Testis (tissue), 3 donors: ENCODE data around the gene RIPPLY1. TPM values are rescaled to one million over a fixed set of nuclear protein-coding genes. Genes with fewer than 3 reads are reported as not detected.

Experiments used
- DNase-seq: peaks from one replicate; pipeline ENCODE4 v3.0.0-alpha.2; 2019
- H3K27ac ChIP-seq, 2 donors: fragments of 200-600 bp; sonication (generic); one replicate each; pipeline ENCODE4 v1.5.1; 2019
- H3K27me3 ChIP-seq: fragments of 200-600 bp; sonication (generic); one replicate; pipeline ENCODE4 v1.5.1; 2019
- H3K36me3 ChIP-seq: fragments of 200-600 bp; sonication (generic); one replicate; pipeline ENCODE4 v1.5.1; 2017; ENCODE audit warnings: low read depth; ENCODE audit errors: missing control alignments
- H3K4me1 ChIP-seq: fragments of 200-600 bp; sonication (generic); one replicate; pipeline ENCODE4 v1.5.1; 2019
- H3K4me3 ChIP-seq, 2 donors: fragments of 200-600 bp; sonication (generic); one replicate each; pipeline ENCODE4 v1.5.1; 2017 to 2019
- H3K9me3 ChIP-seq: fragments of 200-600 bp; sonication (generic); one replicate; pipeline ENCODE4 v1.5.1; 2017
- CTCF ChIP-seq, 3 experiments: fragments of 450-650 bp in 2 of 3; fragments of 200-600 bp in 1 of 3; sonication (generic) in 1 of 3; IDR thresholded peaks; one replicate each; pipeline ENCODE4 v1.5.1; 2016 to 2019; ENCODE audit warnings: antibody characterized with exemption in 3 of 3, mild to moderate bottlenecking in 2 of 3, moderate library complexity in 1 of 3
- POLR2A ChIP-seq: fragments of 450-650 bp; IDR thresholded peaks from one replicate; pipeline ENCODE4 v1.6.1; 2017; ENCODE audit warnings: antibody characterized with exemption, mild to moderate bottlenecking, moderate library complexity
- WGBS, 2 donors: methylation state at CpG; one replicate each; pipeline ENCODE4 v1.1.5; 2018; 5-methylcytosine and 5-hydroxymethylcytosine counted together
- intact Hi-C: fragments of 100-400 bp; cut with DNase I; formaldehyde crosslinking; loops from one replicate; pipeline ENCODE4 v1.15.1; 2023; ENCODE audit warnings: low total_unique reads
- polyA plus RNA-seq: library from polyadenylated mRNA; stranded (reverse); fragments of 350-450 nt; fragmentation: Illumina TruSeq; extraction: RNeasy Lipid Tissue Mini Kit (QIAGEN cat#74804); gene quantifications from one replicate; pipeline ENCODE4 v1.2.3, GENCODE V29; 2014; ENCODE audit warnings: low read depth, low replicate concordance; ENCODE audit not compliant: insufficient read depth
- total RNA-seq, 2 donors: library from RNA; depleted of rRNA; stranded (reverse); fragments of >200 nt; gene quantifications; one replicate each; pipeline ENCODE4 v1.2.3, GENCODE V29; 2016

RIPPLY1 gene
- total and polyA plus RNA-seq, 3 donors from 2014 or later = not detected

DNA sequence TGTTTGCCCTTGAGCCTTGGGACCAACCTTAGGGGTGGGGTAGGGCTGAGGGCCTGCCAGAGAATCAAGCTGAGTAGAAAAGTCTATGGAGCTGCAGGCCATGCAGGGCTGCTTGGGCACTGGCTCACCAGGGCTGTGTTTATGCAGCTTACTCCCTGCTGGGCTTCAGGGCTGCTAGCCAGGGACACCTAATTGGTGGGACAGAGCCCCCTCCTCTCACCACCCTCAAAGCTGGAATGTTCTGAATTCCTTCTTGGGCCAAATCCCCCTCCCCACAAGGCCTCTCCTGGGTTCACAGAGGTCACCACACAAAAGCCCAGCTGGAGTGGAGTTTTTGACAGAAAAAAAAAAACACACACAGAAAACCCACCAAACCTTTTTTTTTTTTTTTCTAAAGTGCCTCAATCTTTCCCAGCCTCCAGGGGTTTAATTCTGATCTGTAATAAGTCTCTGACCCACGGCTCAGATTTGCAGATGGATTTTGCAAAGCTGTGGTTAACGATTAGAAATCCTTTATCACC is 16.9 kb upstream of the RIPPLY1 start, which contains the start of gene CLDN2:
Gene CLDN2 (plus strand): TSS at position 471 of the 521 bp plus-strand sequence. CDS start 7,827 bp downstream, outside the sequence.
- Histone ChIP-seq H3K9me3 (no peaks in the 10 kb centered on the region), H3K27ac (no peak within 1 kb of the TSS), H3K27me3 (no peaks in the 10 kb centered on the region), H3K4me3 (no peak within 1 kb of the TSS), H3K4me1 (no peaks in the 10 kb centered on the region), H3K36me3 (no peaks in the 10 kb centered on the region)
- intact Hi-C loops = no loop called here
- 67 to 72% methylated on average over 2 of the region's 2 CpGs for WGBS, 2 donors
- TF ChIP-seq POLR2A = no peak
- TF ChIP-seq CTCF (IDR thresholded peaks at IDR 0.05) = no peak
- DNase-seq = no peak

DNA sequence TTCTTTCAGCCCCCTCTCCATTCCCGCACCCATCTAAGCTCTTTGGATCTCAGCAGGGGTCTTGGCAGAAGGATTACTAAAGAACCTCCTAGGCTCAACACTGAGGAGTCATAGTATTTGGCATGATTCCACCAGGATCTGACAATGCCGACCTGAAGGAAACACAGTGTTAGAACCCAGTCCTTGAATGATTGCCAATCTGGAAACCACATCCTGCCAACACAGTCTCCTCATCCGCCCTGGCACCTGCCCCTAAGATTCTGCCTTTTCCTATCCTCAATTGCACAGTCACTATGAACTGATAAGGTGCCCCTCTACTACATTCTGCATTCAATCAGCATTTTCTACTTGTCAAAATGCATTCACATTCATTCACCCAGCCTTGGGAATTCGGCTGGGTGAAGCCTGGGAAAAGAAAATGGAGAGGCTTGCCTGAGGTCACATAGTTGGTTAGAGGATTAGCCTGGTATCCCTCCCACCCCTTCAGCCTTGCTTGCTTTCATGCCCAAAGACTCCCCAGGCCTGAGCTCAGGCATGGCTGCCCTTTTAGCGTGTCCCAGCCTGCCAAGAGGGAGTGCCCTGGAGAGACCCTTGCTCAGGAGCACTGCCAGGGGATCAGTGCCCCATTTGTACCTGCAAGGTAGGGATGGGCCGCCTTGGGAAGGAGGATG is 14.8 kb upstream of the RIPPLY1 start:
- H3K36me3 ChIP-seq = no peaks in the 10 kb centered on the region
- intact Hi-C loops = no loop called here
- H3K4me3 ChIP-seq = no peak overlapping the region
- H3K27ac ChIP-seq = no peak overlapping the region
- no peaks in the 10 kb centered on the region for H3K4me1 ChIP-seq
- no peaks in the 10 kb centered on the region for H3K9me3 ChIP-seq
- DNase-seq = no peak
- 44 to 58% methylated on average over 5 to 6 of the region's 6 CpGs for WGBS, 2 donors
- H3K27me3 ChIP-seq = no peaks in the 10 kb centered on the region
- TF ChIP-seq CTCF (IDR thresholded peaks at IDR 0.05) = no peak
- TF ChIP-seq POLR2A = no peak

GRCh38 chrX:106912864-106913263 is 9.7 kb upstream of the RIPPLY1 start:
- Histone ChIP-seq H3K4me1 (no peaks in the 10 kb centered on the region), H3K4me3 (no peak overlapping the region), H3K36me3 (no peaks in the 10 kb centered on the region), H3K27ac (no peak overlapping the region), H3K9me3 (no peaks in the 10 kb centered on the region), H3K27me3 (no peaks in the 10 kb centered on the region)
- TF ChIP-seq POLR2A = no peak
- TF ChIP-seq CTCF (IDR thresholded peaks at IDR 0.05) = no peak
- 75 to 79% methylated on average over 2 of the region's 2 CpGs for WGBS, 2 donors
- DNase-seq = no peak
- intact Hi-C loops = no loop called here

- TF ChIP-seq CTCF (IDR thresholded peaks at IDR 0.05) = no peak
- no peak for TF ChIP-seq POLR2A
- no peak for DNase-seq
- no peaks in the 10 kb centered on the region for H3K4me1 ChIP-seq
- no peaks in the 10 kb centered on the region for H3K36me3 ChIP-seq
- no peaks in the 10 kb centered on the region for H3K9me3 ChIP-seq
- no peak overlapping the region for H3K27ac ChIP-seq
- WGBS, 2 donors = 36 to 46% methylated on average over 6 of the region's 6 CpGs
- intact Hi-C loops = no loop called here
- H3K27me3 ChIP-seq = no peaks in the 10 kb centered on the region
- no peak overlapping the region for H3K4me3 ChIP-seq
Measured at GRCh38 chrX:106906361-106906760, 3.2 kb upstream of the RIPPLY1 start.
